CD8-positive, alpha-beta memory T cell (primary cell): ENCODE data around the gene SRXN1. TPM values are rescaled to one million over a fixed set of nuclear protein-coding genes. Genes with fewer than 3 reads are reported as not detected.

Source experiments
- CTCF ChIA-PET: fragments of 350-600 bp; sonication (Branson Sonifier 250); formaldehyde crosslinking; loops from one replicate; lab custom pipeline; 2021; ENCODE audit warnings: antibody characterized with exemption; lab: Charles Lee
- POLR2A ChIA-PET: fragments of 350-600 bp; sonication (Branson Sonifier 250); formaldehyde crosslinking; loops from one replicate; lab custom pipeline; 2021; ENCODE audit warnings: antibody characterized with exemption; lab: Charles Lee
- DNase-seq, 5 donors: peaks; one replicate each; pipeline versions ENCODE4 v3.0.0 to v3.0.0-alpha.2; 2020 to 2022; ENCODE audit warnings: mixed read lengths in 1 of 5
- H3K27ac ChIP-seq: one replicate; pipeline ENCODE4 v1.7.0; 2013; ENCODE audit warnings: low read depth, mild to moderate bottlenecking, low read length, moderate library complexity
- H3K27me3 ChIP-seq: 2 replicates; pipeline ENCODE4 v1.7.0; 2013; ENCODE audit warnings: low read length, mild to moderate bottlenecking; ENCODE audit not compliant: insufficient read depth, poor library complexity, severe bottlenecking
- H3K36me3 ChIP-seq: 2 replicates; pipeline ENCODE4 v1.7.0; 2013; ENCODE audit warnings: mild to moderate bottlenecking, low read length, moderate library complexity; ENCODE audit not compliant: insufficient read depth
- H3K4me1 ChIP-seq: 2 replicates; pipeline ENCODE4 v1.7.0; 2013; ENCODE audit warnings: mild to moderate bottlenecking, low read length, moderate library complexity; ENCODE audit not compliant: insufficient read depth
- H3K4me3 ChIP-seq: 2 replicates; pipeline ENCODE4 v1.7.0; 2013; ENCODE audit warnings: mild to moderate bottlenecking, low read length
- H3K9me3 ChIP-seq: 2 replicates; pipeline ENCODE4 v1.7.0; 2013; ENCODE audit warnings: mild to moderate bottlenecking, low read length
- H3K27ac Mint-ChIP-seq, 8 donors: one replicate each; pipeline ENCODE4 v1.8.0; 2020 to 2021; ENCODE audit warnings: mixed read lengths in 8 of 8, mild to moderate bottlenecking in 6 of 8, inconsistent platforms in 3 of 8, moderate library complexity in 3 of 8
- H3K27me3 Mint-ChIP-seq, 2 donors: one replicate each; pipeline ENCODE4 v1.8.0; 2020 to 2021; ENCODE audit warnings: mixed read lengths in 2 of 2, mild to moderate bottlenecking in 1 of 2, moderate library complexity in 1 of 2
- H3K36me3 Mint-ChIP-seq, 3 donors: one replicate each; pipeline ENCODE4 v1.8.0; 2020 to 2021; ENCODE audit warnings: mixed read lengths in 3 of 3, inconsistent platforms in 1 of 3, mild to moderate bottlenecking in 1 of 3
- H3K4me1 Mint-ChIP-seq, 3 donors: one replicate each; pipeline ENCODE4 v1.8.0; 2020 to 2021; ENCODE audit warnings: mixed read lengths in 3 of 3, inconsistent platforms in 1 of 3, mild to moderate bottlenecking in 1 of 3
- H3K4me3 Mint-ChIP-seq, 7 donors: one replicate each; pipeline ENCODE4 v1.8.0; 2020 to 2021; ENCODE audit warnings: mixed read lengths in 7 of 7, mild to moderate bottlenecking in 6 of 7, moderate library complexity in 4 of 7, inconsistent platforms in 2 of 7
- H3K9me3 Mint-ChIP-seq, 5 donors: one replicate each; pipeline ENCODE4 v1.8.0; 2020 to 2022; ENCODE audit warnings: mixed read lengths in 5 of 5, mild to moderate bottlenecking in 3 of 5, moderate library complexity in 2 of 5, inconsistent platforms in 1 of 5
- polyA plus RNA-seq: library from polyadenylated mRNA; unstranded; fragments of 300-500 nt; fragmentation: Illumina TruSeq; gene quantifications from one replicate; pipeline ENCODE4 v1.2.3, GENCODE V29; 2021
- total RNA-seq, 2 experiments: library from RNA; stranded (reverse); gene quantifications; one replicate each; pipeline ENCODE4 v1.2.3, GENCODE V29; 2021

Gene SRXN1
- total and polyA plus RNA-seq, 3 experiments from 2014 or later = 20.3 to 26.3 (median 25.9) TPM

GRCh38 chr20:635028-635892, 17.7 kb downstream of the SRXN1 start:
- H3K4me3 ChIP-seq = no peak overlapping the region
- Mint-ChIP-seq H3K9me3 (no peaks in the 10 kb centered on the region), H3K36me3 (no peaks in the 10 kb centered on the region), H3K4me3 (no peak overlapping the region), H3K27me3 (peaks cover 0 to 15% of the 10 kb centered on the region in 2 donors), H3K4me1 (no peaks in the 10 kb centered on the region), H3K27ac (no peak overlapping the region)
- H3K4me1 ChIP-seq = no peaks in the 10 kb centered on the region
- no peaks in the 10 kb centered on the region for H3K27me3 ChIP-seq
- H3K27ac ChIP-seq = no peak overlapping the region
- H3K36me3 ChIP-seq = no peaks in the 10 kb centered on the region
- H3K9me3 ChIP-seq = no peaks in the 10 kb centered on the region
- no peak for DNase-seq
- ChIA-PET CTCF (interaction anchor here (1.1 kb wide), 1 partner anchor 10 kb away, joined by 3 read pairs; no protein-coding TSS in a partner anchor), POLR2A (no interaction called here)

DNA sequence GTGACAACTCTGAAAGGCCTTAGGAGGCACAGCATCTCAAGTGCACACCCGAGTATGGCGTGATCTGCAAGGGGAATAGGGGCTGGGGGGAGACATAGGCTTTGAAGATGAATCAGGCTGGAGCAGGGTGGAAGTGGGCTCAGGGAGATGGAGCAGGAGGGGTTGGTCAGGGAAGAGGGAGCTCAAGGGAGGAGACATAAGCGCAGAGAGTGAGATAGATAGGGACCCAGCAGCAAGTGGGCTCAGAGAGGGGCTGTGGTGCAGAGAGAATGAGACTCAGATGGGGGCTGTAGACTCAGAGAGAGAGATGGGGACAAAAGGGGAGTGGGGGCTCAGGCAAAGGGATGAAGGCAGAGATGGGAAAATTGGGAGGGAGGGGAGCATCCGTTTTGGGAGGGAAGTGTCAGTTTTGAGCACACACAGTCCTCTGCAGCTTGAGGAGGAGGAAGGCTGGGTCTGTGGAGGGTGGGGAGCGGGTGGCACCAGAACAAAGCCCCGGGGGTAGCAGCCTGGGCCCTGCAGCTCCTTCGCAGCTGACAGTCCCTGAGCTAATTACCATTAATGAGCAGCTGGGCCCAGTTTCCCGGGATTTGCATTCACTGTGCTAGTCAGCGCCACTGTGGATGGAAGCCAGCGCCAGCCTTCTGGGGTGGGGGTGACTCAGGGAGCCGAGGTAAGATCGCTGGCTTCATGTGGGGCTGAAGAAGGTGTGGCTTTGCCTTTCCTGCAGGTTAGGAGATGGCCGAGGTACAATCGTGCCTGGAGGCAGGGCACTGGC, 18.7 kb downstream of the SRXN1 start:
- H3K4me1 Mint-ChIP-seq = no peaks in the 10 kb centered on the region
- no peak overlapping the region for H3K4me3 ChIP-seq
- CTCF ChIA-PET = interaction anchor here (0.9 kb wide), 1 partner anchor 11 kb away, joined by 3 read pairs; no protein-coding TSS in a partner anchor
- no peaks in the 10 kb centered on the region for H3K9me3 Mint-ChIP-seq
- no peak overlapping the region for H3K27ac ChIP-seq
- H3K36me3 ChIP-seq = no peaks in the 10 kb centered on the region
- H3K27me3 Mint-ChIP-seq = peaks cover 2 to 20% of the 10 kb centered on the region in 2 donors
- POLR2A ChIA-PET = no interaction called here
- H3K9me3 ChIP-seq = no peaks in the 10 kb centered on the region
- no peaks in the 10 kb centered on the region for H3K4me1 ChIP-seq
- H3K36me3 Mint-ChIP-seq = no peaks in the 10 kb centered on the region
- no peak overlapping the region for H3K4me3 Mint-ChIP-seq
- no peaks in the 10 kb centered on the region for H3K27me3 ChIP-seq
- no peak overlapping the region for H3K27ac Mint-ChIP-seq
- DNase-seq = no peak

DNA sequence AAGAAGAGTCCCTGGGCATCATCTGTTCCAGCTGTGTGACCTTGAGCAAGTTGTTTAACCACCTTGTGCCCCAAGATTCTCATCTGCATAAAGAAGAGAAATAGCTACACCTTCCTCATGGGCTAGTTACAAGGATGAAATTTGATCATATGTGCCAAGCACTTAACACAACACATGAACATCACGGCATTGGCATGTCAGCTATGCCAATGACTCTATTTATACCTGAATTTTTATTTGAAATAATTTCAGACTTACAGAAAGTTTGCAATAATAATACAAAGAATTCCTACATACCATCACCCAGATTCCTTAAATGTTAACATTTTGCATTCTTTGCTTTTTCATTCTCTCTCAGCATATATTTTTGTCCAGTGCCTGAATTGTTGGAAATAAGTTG, 21.9 kb downstream of the SRXN1 start:
- ChIA-PET CTCF (no interaction called here), POLR2A (no interaction called here)
- Histone ChIP-seq H3K36me3 (no peaks in the 10 kb centered on the region), H3K27me3 (no peaks in the 10 kb centered on the region), H3K27ac (no peak overlapping the region), H3K4me1 (no peaks in the 10 kb centered on the region), H3K4me3 (no peak overlapping the region), H3K9me3 (no peaks in the 10 kb centered on the region)
- no peak for DNase-seq
- peak overlapping the region in 1 of 8 donors; percentile 37 for H3K27ac Mint-ChIP-seq
- H3K36me3 Mint-ChIP-seq = no peaks in the 10 kb centered on the region
- no peaks in the 10 kb centered on the region for H3K9me3 Mint-ChIP-seq
- H3K4me1 Mint-ChIP-seq = no peaks in the 10 kb centered on the region
- no peak overlapping the region for H3K4me3 Mint-ChIP-seq
- H3K27me3 Mint-ChIP-seq = peaks cover 10 to 27% of the 10 kb centered on the region in 2 donors

- ChIA-PET POLR2A (no interaction called here), CTCF (no interaction called here)
- Histone ChIP-seq H3K36me3 (no peaks in the 10 kb centered on the region), H3K4me1 (no peaks in the 10 kb centered on the region), H3K27ac (no peak overlapping the region), H3K27me3 (no peaks in the 10 kb centered on the region), H3K4me3 (no peak overlapping the region), H3K9me3 (no peaks in the 10 kb centered on the region)
- H3K36me3 Mint-ChIP-seq = peaks cover 0 to 5% (median 0%) of the 10 kb centered on the region in 3 donors
- H3K4me3 Mint-ChIP-seq = no peak overlapping the region
- peaks cover 0 to 2% (median 0%) of the 10 kb centered on the region in 5 donors for H3K9me3 Mint-ChIP-seq
- no peaks in the 10 kb centered on the region for H3K4me1 Mint-ChIP-seq
- DNase-seq = no peak
- peak overlapping the region in 1 of 8 donors; percentile 90 for H3K27ac Mint-ChIP-seq
- H3K27me3 Mint-ChIP-seq = peaks cover 29 to 47% of the 10 kb centered on the region in 2 donors
Measured at GRCh38 chr20:626579-626978, 26.4 kb downstream of the SRXN1 start.

DNA sequence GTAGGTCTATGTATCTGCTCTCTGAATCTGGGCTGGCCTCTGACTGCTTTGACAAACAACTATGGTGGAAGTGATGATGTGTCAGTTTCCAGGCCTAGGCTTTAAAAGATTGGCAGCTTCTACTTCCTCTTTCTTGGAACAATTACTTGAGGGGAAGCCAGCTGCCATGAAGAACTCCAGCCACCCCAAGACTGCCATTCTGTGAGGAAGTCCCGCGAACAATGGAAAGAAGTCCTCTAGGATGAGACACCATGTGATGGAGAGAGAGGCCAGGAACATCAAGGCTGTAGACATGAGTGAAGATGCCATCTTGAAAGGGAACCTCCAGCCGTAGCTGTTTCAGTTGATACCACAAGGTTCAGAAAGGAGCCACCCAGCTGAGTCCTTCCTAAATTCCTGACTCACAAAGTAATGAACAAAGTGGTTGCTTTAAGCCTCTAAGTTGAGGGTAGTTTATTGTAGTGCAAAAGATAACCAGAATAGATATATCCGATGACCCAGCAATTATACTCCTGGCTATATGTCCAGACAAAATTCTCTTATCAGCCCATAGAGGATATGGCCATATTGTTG, 27.6 kb downstream of the SRXN1 start:
- Mint-ChIP-seq H3K36me3 (peaks cover 0 to 5% (median 0%) of the 10 kb centered on the region in 3 donors), H3K27ac (peak overlapping the region in 1 of 8 donors; percentile 5), H3K9me3 (peaks cover 0 to 2% (median 0%) of the 10 kb centered on the region in 5 donors), H3K4me1 (no peaks in the 10 kb centered on the region), H3K27me3 (peaks cover 29 to 53% of the 10 kb centered on the region in 2 donors), H3K4me3 (no peak overlapping the region)
- Histone ChIP-seq H3K9me3 (no peaks in the 10 kb centered on the region), H3K4me3 (no peak overlapping the region), H3K27me3 (no peaks in the 10 kb centered on the region), H3K4me1 (no peaks in the 10 kb centered on the region), H3K27ac (no peak overlapping the region), H3K36me3 (no peaks in the 10 kb centered on the region)
- POLR2A ChIA-PET = no interaction called here
- DNase-seq = no peak
- CTCF ChIA-PET = no interaction called here

DNA sequence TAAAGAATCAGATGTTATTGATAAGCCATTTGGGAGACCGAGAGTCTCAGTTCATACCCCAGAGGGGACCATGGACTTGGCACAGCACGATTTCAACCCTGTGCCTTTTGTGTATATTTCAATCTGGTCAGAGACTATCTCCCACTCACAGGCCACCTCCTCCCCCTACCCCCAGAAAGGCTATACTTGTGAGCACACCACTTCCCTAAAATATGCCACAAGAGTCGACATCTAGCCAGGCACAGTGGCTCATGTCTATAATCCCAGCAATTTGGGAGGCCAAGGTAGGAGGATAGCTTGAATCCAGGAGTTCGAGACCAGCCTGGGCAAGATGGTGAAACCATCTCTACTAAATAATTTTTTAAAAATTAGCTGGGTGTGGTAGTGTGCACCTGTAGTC, 29.3 kb downstream of the SRXN1 start:
- peaks cover 30 to 62% of the 10 kb centered on the region in 2 donors for H3K27me3 Mint-ChIP-seq
- no peak overlapping the region for H3K27ac Mint-ChIP-seq
- Histone ChIP-seq H3K27ac (no peak overlapping the region), H3K27me3 (no peaks in the 10 kb centered on the region), H3K4me1 (no peaks in the 10 kb centered on the region), H3K9me3 (no peaks in the 10 kb centered on the region), H3K36me3 (no peaks in the 10 kb centered on the region), H3K4me3 (no peak overlapping the region)
- no peak for DNase-seq
- peaks cover 0 to 2% (median 0%) of the 10 kb centered on the region in 5 donors for H3K9me3 Mint-ChIP-seq
- POLR2A ChIA-PET = no interaction called here
- H3K4me1 Mint-ChIP-seq = no peaks in the 10 kb centered on the region
- CTCF ChIA-PET = no interaction called here
- no peak overlapping the region for H3K4me3 Mint-ChIP-seq
- peaks cover 0 to 5% (median 0%) of the 10 kb centered on the region in 3 donors for H3K36me3 Mint-ChIP-seq

- H3K36me3 ChIP-seq = no peaks in the 10 kb centered on the region
- CTCF ChIA-PET = no interaction called here
- no peak overlapping the region for H3K4me3 ChIP-seq
- no peak overlapping the region for H3K27ac ChIP-seq
- Mint-ChIP-seq H3K9me3 (peaks cover 0 to 4% (median 3%) of the 10 kb centered on the region in 5 donors), H3K36me3 (peaks cover 0 to 6% (median 0%) of the 10 kb centered on the region in 3 donors), H3K27ac (no peak overlapping the region), H3K27me3 (peaks cover 27 to 66% of the 10 kb centered on the region in 2 donors), H3K4me3 (no peak overlapping the region), H3K4me1 (no peaks in the 10 kb centered on the region)
- H3K9me3 ChIP-seq = no peaks in the 10 kb centered on the region
- no peaks in the 10 kb centered on the region for H3K4me1 ChIP-seq
- no peak for DNase-seq
- POLR2A ChIA-PET = no interaction called here
- H3K27me3 ChIP-seq = no peaks in the 10 kb centered on the region
Measured at GRCh38 chr20:623021-623420, 30.0 kb downstream of the SRXN1 start.
